Naive B cell (primary cell): ENCODE data around the gene LRRC71. TPM values are rescaled to one million over a fixed set of nuclear protein-coding genes. Genes with fewer than 3 reads are reported as not detected.
"Not testable (repeated sequence)": the region's sequence is repeated elsewhere in the genome, so short reads cannot be mapped to it uniquely, and the experiment has no call there.

Experiments
- ATAC-seq, 2 donors: fragments of 150-1000 bp; cut with Tn5 transposase; 2 replicates each; pipeline ENCODE4 v1.10.0; 2021; ENCODE audit warnings: low read depth in 2 of 2, mild to moderate bottlenecking in 2 of 2, moderate library complexity in 2 of 2
- DNase-seq: peaks from one replicate; pipeline ENCODE4 v3.0.0; 2022
- H3K27ac Mint-ChIP-seq, 6 donors: one replicate each; pipeline ENCODE4 v1.8.0; 2020 to 2022; ENCODE audit warnings: mild to moderate bottlenecking in 6 of 6, mixed read lengths in 6 of 6, moderate library complexity in 5 of 6, inconsistent platforms in 2 of 6
- H3K27me3 Mint-ChIP-seq, 3 donors: one replicate each; pipeline ENCODE4 v1.8.0; 2021 to 2022; ENCODE audit warnings: mixed read lengths in 3 of 3, mild to moderate bottlenecking in 1 of 3
- H3K36me3 Mint-ChIP-seq, 2 donors: one replicate each; pipeline ENCODE4 v1.8.0; 2020 to 2022; ENCODE audit warnings: mixed read lengths in 2 of 2, inconsistent platforms in 1 of 2, mild to moderate bottlenecking in 1 of 2
- H3K4me1 Mint-ChIP-seq, 3 donors: one replicate each; pipeline ENCODE4 v1.8.0; 2020 to 2022; ENCODE audit warnings: mixed read lengths in 3 of 3, inconsistent platforms in 1 of 3, mild to moderate bottlenecking in 1 of 3, moderate library complexity in 1 of 3
- H3K4me3 Mint-ChIP-seq, 8 donors: one replicate each; pipeline ENCODE4 v1.8.0; 2020 to 2022; ENCODE audit warnings: mild to moderate bottlenecking in 8 of 8, mixed read lengths in 8 of 8, moderate library complexity in 8 of 8, inconsistent platforms in 2 of 8
- H3K9me3 Mint-ChIP-seq, 7 donors: one replicate each; pipeline ENCODE4 v1.8.0; 2020 to 2022; ENCODE audit warnings: mixed read lengths in 7 of 7, mild to moderate bottlenecking in 5 of 7, inconsistent platforms in 2 of 7, moderate library complexity in 1 of 7
- polyA plus RNA-seq, 6 donors: library from polyadenylated mRNA; unstranded; fragments of 300-500 nt; fragmentation: Illumina TruSeq; gene quantifications; one replicate each; pipeline ENCODE4 v1.2.3, GENCODE V29; 2021; ENCODE audit warnings: low read depth in 6 of 6

The LRRC71 gene
- polyA plus RNA-seq, 6 donors from 2014 or later = not detected

- peaks cover 0 to 5% (median 0%) of the 10 kb centered on the region in 3 donors for H3K4me1 Mint-ChIP-seq
- peaks cover 26 to 68% (median 56%) of the 10 kb centered on the region in 3 donors for H3K27me3 Mint-ChIP-seq
Measured at GRCh38 chr1:156914440-156914856, 6.0 kb upstream of the LRRC71 start.

GRCh38 chr1:156921053-156921529, 659 bp downstream of the LRRC71 start:
- ATAC-seq (no peak), DNase-seq (no peak)
- Mint-ChIP-seq H3K27me3 (peaks cover 60 to 92% (median 66%) of the 10 kb centered on the region in 3 donors), H3K4me3 (no peak overlapping the region), H3K9me3 (peaks cover 0 to 5% (median 0%) of the 10 kb centered on the region in 7 donors), H3K36me3 (peaks cover 0 to 4% of the 10 kb centered on the region in 2 donors), H3K4me1 (peaks cover 5 to 19% (median 6%) of the 10 kb centered on the region in 3 donors), H3K27ac (peak overlapping the region in 2 of 6 donors; percentile 51 to 94)

More at GRCh38 chr1:156914440-156914856, 6.0 kb upstream of the LRRC71 start:
- Mint-ChIP-seq H3K9me3 (peaks cover 0 to 4% (median 0%) of the 10 kb centered on the region in 7 donors), H3K27ac (no peak overlapping the region), H3K36me3 (no peaks in the 10 kb centered on the region), H3K4me3 (no peak overlapping the region)
- DNase-seq (no peak), ATAC-seq (no peak)

DNA sequence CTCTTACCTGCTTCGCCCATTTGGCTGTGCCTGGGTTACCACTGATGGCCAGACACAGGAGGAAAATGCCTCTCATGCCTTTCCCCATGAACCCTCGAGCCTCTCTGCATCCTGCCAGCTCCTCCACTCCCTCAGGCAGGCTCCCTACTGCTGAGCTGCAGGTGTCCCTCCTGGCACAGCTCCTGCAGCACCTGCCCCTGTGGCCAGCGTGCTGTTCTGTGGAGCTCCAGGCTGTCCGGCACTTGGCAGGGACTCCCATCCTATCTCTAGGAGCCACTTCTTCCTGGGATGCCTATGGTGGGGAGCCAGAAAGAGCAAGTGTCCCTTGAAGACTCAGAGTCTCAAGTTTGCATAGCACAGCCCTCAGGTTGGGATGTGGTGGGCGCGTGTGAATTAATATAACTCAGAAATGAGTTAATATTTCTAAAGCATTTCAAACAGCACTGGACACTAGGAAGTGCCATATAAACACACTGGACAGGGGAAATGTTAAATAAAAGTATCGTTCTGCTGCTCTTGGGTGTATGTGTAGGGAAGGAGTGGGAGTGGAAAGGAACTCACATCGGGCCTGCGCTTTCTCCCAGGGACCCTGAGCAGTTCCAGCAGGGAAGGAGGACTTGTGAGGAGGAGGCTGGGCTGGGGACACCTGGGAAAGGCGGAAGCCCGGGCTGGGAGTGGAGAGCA, 2.7 kb downstream of the LRRC71 start:
- Mint-ChIP-seq H3K27me3 (peaks cover 58 to 93% (median 75%) of the 10 kb centered on the region in 3 donors), H3K4me3 (peak overlapping the region in 5 of 8 donors; percentile 13 to 50 (median 34)), H3K4me1 (peaks cover 9 to 26% (median 16%) of the 10 kb centered on the region in 3 donors), H3K36me3 (peaks cover 0 to 4% of the 10 kb centered on the region in 2 donors), H3K9me3 (peaks cover 0 to 2% (median 0%) of the 10 kb centered on the region in 7 donors), H3K27ac (no peak overlapping the region)
- ATAC-seq (no peak), DNase-seq (no peak)

- ATAC-seq (peak in 1 of 2 donors; percentile 11), DNase-seq (no peak)
- H3K36me3 Mint-ChIP-seq = peaks cover 0 to 4% of the 10 kb centered on the region in 2 donors
- peaks cover 0 to 2% (median 0%) of the 10 kb centered on the region in 7 donors for H3K9me3 Mint-ChIP-seq
- H3K27ac Mint-ChIP-seq = no peak overlapping the region
- peak overlapping the region in 2 of 8 donors; percentile 34 to 66 for H3K4me3 Mint-ChIP-seq
- peaks cover 57 to 95% (median 76%) of the 10 kb centered on the region in 3 donors for H3K27me3 Mint-ChIP-seq
- peaks cover 12 to 33% (median 21%) of the 10 kb centered on the region in 3 donors for H3K4me1 Mint-ChIP-seq
Measured at GRCh38 chr1:156923670-156924477, 3.4 kb downstream of the LRRC71 start.

DNA sequence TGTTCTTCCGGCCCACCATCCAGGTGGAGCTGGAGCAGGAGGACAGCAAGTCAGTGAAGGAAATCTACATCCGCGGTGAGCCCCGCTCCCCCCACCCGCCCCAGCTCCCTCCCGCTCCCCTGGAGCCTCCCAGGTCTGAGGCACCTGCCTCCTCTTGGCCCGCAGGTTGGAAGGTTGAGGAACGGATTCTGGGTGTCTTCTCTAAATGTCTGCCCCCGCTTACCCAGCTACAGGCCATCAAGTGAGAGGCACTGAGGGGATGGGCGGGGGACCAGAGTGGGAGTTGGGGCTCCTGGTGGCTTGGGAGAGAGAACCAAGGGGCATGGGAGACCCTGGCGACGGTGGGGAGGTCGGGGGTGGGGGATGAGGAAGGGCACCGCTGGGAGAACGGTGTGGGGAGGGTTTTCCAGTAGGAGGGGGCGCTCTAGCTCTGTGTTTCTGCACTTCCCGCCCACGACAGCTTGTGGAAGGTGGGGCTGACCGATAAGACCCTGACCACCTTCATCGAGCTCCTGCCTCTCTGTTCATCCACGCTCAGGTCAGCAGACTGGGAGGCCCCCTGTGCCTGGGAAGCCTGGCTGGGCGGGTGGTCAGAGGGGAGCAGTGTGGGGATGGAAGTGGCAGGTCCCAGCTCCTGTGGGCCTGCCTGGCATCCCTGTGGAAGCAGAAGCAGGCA, 4.2 kb downstream of the LRRC71 start:
- peaks cover 59 to 96% (median 81%) of the 10 kb centered on the region in 3 donors for H3K27me3 Mint-ChIP-seq
- H3K4me3 Mint-ChIP-seq = peak overlapping the region in 3 of 8 donors; percentile 33 to 47 (median 34)
- peaks cover 0 to 4% of the 10 kb centered on the region in 2 donors for H3K36me3 Mint-ChIP-seq
- H3K27ac Mint-ChIP-seq = no peak overlapping the region
- ATAC-seq (no peak), DNase-seq (no peak)
- H3K4me1 Mint-ChIP-seq = peaks cover 12 to 34% (median 21%) of the 10 kb centered on the region in 3 donors
- peaks cover 0 to 2% (median 0%) of the 10 kb centered on the region in 7 donors for H3K9me3 Mint-ChIP-seq

GRCh38 chr1:156925154-156926010, 5.0 kb downstream of the LRRC71 start:
- Mint-ChIP-seq H3K9me3 (peaks cover 0 to 2% (median 0%) of the 10 kb centered on the region in 7 donors), H3K27me3 (peaks cover 59 to 98% (median 89%) of the 10 kb centered on the region in 3 donors), H3K4me1 (peaks cover 12 to 32% (median 21%) of the 10 kb centered on the region in 3 donors), H3K4me3 (no peak overlapping the region), H3K36me3 (peaks cover 0 to 4% of the 10 kb centered on the region in 2 donors), H3K27ac (no peak overlapping the region)
- no peak for ATAC-seq
- DNase-seq = no peak

- Mint-ChIP-seq H3K27ac (no peak overlapping the region), H3K4me3 (no peak overlapping the region), H3K9me3 (peaks cover 0 to 2% (median 0%) of the 10 kb centered on the region in 7 donors), H3K4me1 (peaks cover 12 to 27% (median 21%) of the 10 kb centered on the region in 3 donors), H3K36me3 (peaks cover 4 to 6% of the 10 kb centered on the region in 2 donors), H3K27me3 (peaks cover 61 to 98% (median 89%) of the 10 kb centered on the region in 3 donors)
- DNase-seq = no peak
- no peak for ATAC-seq
Measured at GRCh38 chr1:156926175-156926574, 5.7 kb downstream of the LRRC71 start.

DNA sequence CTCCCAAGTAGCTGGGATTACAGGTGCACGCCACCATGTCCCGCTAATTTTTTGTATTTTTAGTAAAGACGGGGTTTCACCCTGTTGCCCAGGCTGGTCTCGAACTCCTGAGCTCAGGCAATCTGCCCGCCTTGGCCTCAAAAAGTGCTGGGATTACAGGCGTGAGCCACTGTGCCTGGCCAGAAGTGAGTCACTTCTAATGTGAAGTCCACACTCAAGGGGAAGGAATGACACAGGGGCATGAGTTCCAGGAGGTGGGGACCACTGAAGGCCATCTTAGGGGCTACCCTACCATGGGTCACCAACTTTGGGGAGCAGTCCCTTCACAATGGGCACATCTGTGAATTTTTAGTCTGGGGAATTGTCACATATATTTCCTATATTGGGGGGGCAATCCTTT, 6.3 kb downstream of the LRRC71 start:
- not testable (repeated sequence) for H3K9me3 Mint-ChIP-seq, H3K4me3 Mint-ChIP-seq
- H3K27me3 Mint-ChIP-seq = peaks cover 61 to 98% (median 89%) of the 10 kb centered on the region in 3 donors

GRCh38 chr1:156927215-156928042, 7.0 kb downstream of the LRRC71 start:
- H3K36me3 Mint-ChIP-seq = peaks cover 4 to 12% of the 10 kb centered on the region in 2 donors
- ATAC-seq = peak in 1 of 2 donors; percentile 30
- H3K4me1 Mint-ChIP-seq = peaks cover 12 to 27% (median 21%) of the 10 kb centered on the region in 3 donors
- H3K27ac Mint-ChIP-seq = no peak overlapping the region
- H3K9me3 Mint-ChIP-seq = peaks cover 0 to 2% (median 0%) of the 10 kb centered on the region in 7 donors
- H3K27me3 Mint-ChIP-seq = peaks cover 57 to 98% (median 89%) of the 10 kb centered on the region in 3 donors
- peak; percentile 12 for DNase-seq
- H3K4me3 Mint-ChIP-seq = peak overlapping the region in 3 of 8 donors; percentile 22 to 38 (median 37)

More for the DNA sequence above, 6.3 kb downstream of the LRRC71 start:
- Mint-ChIP-seq H3K4me1 (peaks cover 12 to 27% (median 21%) of the 10 kb centered on the region in 3 donors), H3K36me3 (peaks cover 4 to 12% of the 10 kb centered on the region in 2 donors), H3K27ac (peak overlapping the region in 1 of 6 donors; percentile 85)
- ATAC-seq, DNase-seq: not testable (repeated sequence)

DNA sequence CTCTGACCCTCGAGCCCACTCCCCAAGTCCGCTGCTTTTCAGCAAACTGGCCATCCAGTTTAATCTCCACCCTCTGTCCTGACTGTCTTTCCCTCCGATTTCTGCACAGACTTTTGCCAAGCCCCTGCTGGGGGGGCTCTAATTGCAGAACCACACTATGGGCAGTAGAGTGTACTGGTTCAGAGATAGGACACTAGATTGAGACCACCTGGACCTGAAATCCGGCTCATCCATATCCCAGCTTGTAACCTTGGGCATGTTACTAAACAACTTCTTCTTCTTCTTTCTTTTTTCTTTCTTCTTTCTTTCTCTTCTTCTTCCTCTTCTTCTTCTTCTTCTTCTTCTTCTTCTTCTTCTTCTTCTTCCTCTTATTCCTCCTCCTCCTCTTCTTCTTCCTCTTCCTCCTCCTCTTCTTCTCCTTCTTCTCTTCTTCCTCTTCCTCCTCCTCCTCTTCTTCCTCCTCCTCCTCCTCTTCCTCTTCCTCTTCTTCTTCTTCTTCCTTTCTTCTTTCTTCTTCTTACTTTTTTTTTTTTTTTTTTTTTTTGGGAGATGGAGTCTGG, 7.7 kb downstream of the LRRC71 start:
- peaks cover 0 to 2% (median 0%) of the 10 kb centered on the region in 7 donors for H3K9me3 Mint-ChIP-seq
- peak overlapping the region in 5 of 8 donors; percentile 37 to 77 (median 62) for H3K4me3 Mint-ChIP-seq
- peaks cover 11 to 24% (median 21%) of the 10 kb centered on the region in 3 donors for H3K4me1 Mint-ChIP-seq
- H3K27me3 Mint-ChIP-seq = peaks cover 59 to 98% (median 89%) of the 10 kb centered on the region in 3 donors
- no peak for ATAC-seq
- H3K36me3 Mint-ChIP-seq = peaks cover 4 to 12% of the 10 kb centered on the region in 2 donors
- H3K27ac Mint-ChIP-seq = peak overlapping the region in 2 of 6 donors; percentile 29 to 94
- DNase-seq = no peak
